DOHH2 (cell line): ENCODE results near the gene ROBO1.

ENCODE experiments used
- H3F3A ChIP-seq: fragments of 200-600 bp; sonication (generic), shearing (Covaris generic); 2 replicates; pipeline ENCODE4 v1.6.0; 2016; ENCODE audit warnings: antibody characterized with exemption, mild to moderate bottlenecking; ENCODE audit not compliant: control insufficient read depth, insufficient read depth
- H3K27ac ChIP-seq: fragments of 200-600 bp; sonication (generic); 2 replicates; pipeline ENCODE4 v1.5.1; 2014; ENCODE audit warnings: low read depth, mild to moderate bottlenecking, low read length, moderate library complexity
- H3K27me3 ChIP-seq: fragments of 200-600 bp; sonication (generic); 2 replicates; pipeline ENCODE4 v1.6.1; 2014; ENCODE audit warnings: mild to moderate bottlenecking, low read length, mixed read lengths; ENCODE audit not compliant: control insufficient read depth
- H3K36me3 ChIP-seq: fragments of 200-600 bp; sonication (generic); 2 replicates; pipeline ENCODE4 v1.6.1; 2014; ENCODE audit warnings: mild to moderate bottlenecking, low read length, moderate library complexity, mixed read lengths; ENCODE audit not compliant: control insufficient read depth
- H3K4me1 ChIP-seq: fragments of 200-600 bp; sonication (generic); 2 replicates; pipeline ENCODE4 v1.6.1; 2014; ENCODE audit warnings: mild to moderate bottlenecking, low read length, mixed read lengths; ENCODE audit not compliant: control insufficient read depth
- H3K4me2 ChIP-seq: fragments of 200-600 bp; sonication (generic); 2 replicates; pipeline ENCODE4 v1.6.0; 2014; ENCODE audit warnings: mild to moderate bottlenecking, low read length, moderate library complexity
- H3K4me3 ChIP-seq: fragments of 200-600 bp; sonication (generic); 2 replicates; pipeline ENCODE4 v1.5.1; 2014; ENCODE audit warnings: mild to moderate bottlenecking, low read length, mixed read lengths
- H3K79me2 ChIP-seq: fragments of 200-600 bp; sonication (generic); 2 replicates; pipeline ENCODE4 v1.6.1; 2014; ENCODE audit warnings: mild to moderate bottlenecking, low read length, mixed read lengths; ENCODE audit not compliant: control insufficient read depth
- H3K9me2 ChIP-seq: fragments of 200-600 bp; sonication (generic); replicated peaks from 2 replicates; pipeline ENCODE4 v1.6.1; 2014; ENCODE audit warnings: mild to moderate bottlenecking, low read length, mixed read lengths; ENCODE audit not compliant: control insufficient read depth
- H3K9me3 ChIP-seq: fragments of 200-600 bp; sonication (generic); 2 replicates; pipeline ENCODE4 v1.6.1; 2014; ENCODE audit warnings: antibody characterized with exemption, low read length, mixed read lengths; ENCODE audit not compliant: control insufficient read depth, insufficient read depth
- H4K20me1 ChIP-seq: fragments of 200-600 bp; sonication (generic); 2 replicates; pipeline ENCODE4 v1.6.0; 2014; ENCODE audit warnings: low read depth, mild to moderate bottlenecking, antibody characterized with exemption, low read length, moderate library complexity; ENCODE audit not compliant: control insufficient read depth, insufficient read depth
- EZH2phosphoT487 ChIP-seq: fragments of 200-600 bp; sonication (generic); IDR thresholded peaks from 2 replicates; pipeline ENCODE4 v1.6.1; 2017; ENCODE audit warnings: borderline replicate concordance, mild to moderate bottlenecking, antibody characterized with exemption, low read length, moderate library complexity, mixed read lengths
- TF ChIP-seq, protein P1 (sequence below): fragments of 200-600 bp; sonication (generic); IDR thresholded peaks from one replicate; pipeline ENCODE4 v1.5.1; 2014; ENCODE audit warnings: antibody characterized with exemption, mild to moderate bottlenecking, low read depth, low read length; ENCODE audit not compliant: poor library complexity, severe bottlenecking

The ROBO1 gene

DNA sequence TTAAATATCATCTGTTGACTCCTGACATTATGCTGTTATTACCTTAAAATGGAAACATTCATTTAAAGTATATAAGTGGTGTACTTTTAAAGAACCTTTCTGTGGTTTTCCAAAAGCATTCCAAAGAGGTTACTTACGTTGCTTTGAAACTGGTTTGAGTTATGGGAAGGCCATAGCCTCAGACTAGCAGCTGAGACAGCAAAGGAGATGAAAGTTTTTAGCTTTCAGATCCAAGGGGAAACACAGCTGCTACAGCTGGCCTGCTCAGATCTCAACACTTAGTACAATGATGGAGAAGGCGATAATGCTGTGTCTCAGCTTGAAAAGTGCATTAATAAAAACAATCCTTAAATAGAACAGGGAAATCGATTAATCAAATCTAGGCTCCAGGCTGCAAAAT is 921.1 kb downstream of the ROBO1 start:
- Histone ChIP-seq H4K20me1 (no peaks in the 10 kb centered on the region), H3K4me2 (no peak overlapping the region), H3K9me3 (no peaks in the 10 kb centered on the region), H3K79me2 (no peaks in the 10 kb centered on the region), H3K36me3 (no peaks in the 10 kb centered on the region), H3K27me3 (no peaks in the 10 kb centered on the region), H3K9me2 (no peaks in the 10 kb centered on the region), H3K4me1 (no peaks in the 10 kb centered on the region), H3K4me3 (no peak overlapping the region), H3F3A (no peaks in the 10 kb centered on the region), H3K27ac (no peak overlapping the region)
- no peak for TF ChIP-seq EZH2phosphoT487
- TF ChIP-seq, protein P1, sequence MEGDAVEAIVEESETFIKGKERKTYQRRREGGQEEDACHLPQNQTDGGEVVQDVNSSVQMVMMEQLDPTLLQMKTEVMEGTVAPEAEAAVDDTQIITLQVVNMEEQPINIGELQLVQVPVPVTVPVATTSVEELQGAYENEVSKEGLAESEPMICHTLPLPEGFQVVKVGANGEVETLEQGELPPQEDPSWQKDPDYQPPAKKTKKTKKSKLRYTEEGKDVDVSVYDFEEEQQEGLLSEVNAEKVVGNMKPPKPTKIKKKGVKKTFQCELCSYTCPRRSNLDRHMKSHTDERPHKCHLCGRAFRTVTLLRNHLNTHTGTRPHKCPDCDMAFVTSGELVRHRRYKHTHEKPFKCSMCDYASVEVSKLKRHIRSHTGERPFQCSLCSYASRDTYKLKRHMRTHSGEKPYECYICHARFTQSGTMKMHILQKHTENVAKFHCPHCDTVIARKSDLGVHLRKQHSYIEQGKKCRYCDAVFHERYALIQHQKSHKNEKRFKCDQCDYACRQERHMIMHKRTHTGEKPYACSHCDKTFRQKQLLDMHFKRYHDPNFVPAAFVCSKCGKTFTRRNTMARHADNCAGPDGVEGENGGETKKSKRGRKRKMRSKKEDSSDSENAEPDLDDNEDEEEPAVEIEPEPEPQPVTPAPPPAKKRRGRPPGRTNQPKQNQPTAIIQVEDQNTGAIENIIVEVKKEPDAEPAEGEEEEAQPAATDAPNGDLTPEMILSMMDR: no peak

GRCh38 chr3:78845605-78846004 is 922.2 kb downstream of the ROBO1 start:
- Histone ChIP-seq H3K27ac (no peak overlapping the region), H3K9me3 (no peaks in the 10 kb centered on the region), H3K36me3 (no peaks in the 10 kb centered on the region), H3K9me2 (no peaks in the 10 kb centered on the region), H3K79me2 (no peaks in the 10 kb centered on the region), H4K20me1 (no peaks in the 10 kb centered on the region), H3K27me3 (no peaks in the 10 kb centered on the region), H3K4me3 (no peak overlapping the region), H3F3A (no peaks in the 10 kb centered on the region), H3K4me1 (no peaks in the 10 kb centered on the region), H3K4me2 (no peak overlapping the region)
- TF ChIP-seq, protein P1: no peak
- no peak for TF ChIP-seq EZH2phosphoT487

DNA sequence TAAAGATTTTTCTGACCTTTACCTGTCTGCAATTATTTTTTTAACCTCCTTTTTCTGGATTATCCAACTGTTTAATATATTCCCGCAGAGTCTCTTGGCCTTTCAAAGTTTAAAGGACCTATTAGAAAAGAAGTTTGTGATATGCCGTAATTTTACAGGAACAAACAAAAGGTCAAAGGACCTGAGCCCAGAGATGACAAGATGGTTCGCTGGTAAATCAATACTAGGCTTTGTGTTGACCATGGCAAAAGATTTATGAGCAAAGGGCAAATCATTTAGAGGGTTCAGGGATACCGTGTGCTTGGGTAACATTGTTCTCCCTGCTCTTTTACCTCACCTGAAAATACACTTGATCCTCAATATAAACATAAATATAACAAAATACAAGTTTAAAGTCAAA is 923.5 kb downstream of the ROBO1 start:
- Histone ChIP-seq H4K20me1 (no peaks in the 10 kb centered on the region), H3F3A (no peaks in the 10 kb centered on the region), H3K9me2 (no peaks in the 10 kb centered on the region), H3K4me2 (no peak overlapping the region), H3K27ac (no peak overlapping the region), H3K27me3 (no peaks in the 10 kb centered on the region), H3K4me1 (no peaks in the 10 kb centered on the region), H3K36me3 (no peaks in the 10 kb centered on the region), H3K4me3 (no peak overlapping the region), H3K9me3 (no peaks in the 10 kb centered on the region), H3K79me2 (no peaks in the 10 kb centered on the region)
- TF ChIP-seq EZH2phosphoT487: no peak
- TF ChIP-seq, protein P1: no peak

GRCh38 chr3:78839693-78840092 is 928.1 kb downstream of the ROBO1 start:
- Histone ChIP-seq H3K4me1 (no peaks in the 10 kb centered on the region), H3K4me3 (no peak overlapping the region), H3F3A (no peaks in the 10 kb centered on the region), H3K79me2 (no peaks in the 10 kb centered on the region), H4K20me1 (no peaks in the 10 kb centered on the region), H3K9me3 (no peaks in the 10 kb centered on the region), H3K4me2 (no peak overlapping the region), H3K27me3 (no peaks in the 10 kb centered on the region), H3K9me2 (no peaks in the 10 kb centered on the region), H3K27ac (no peak overlapping the region), H3K36me3 (no peaks in the 10 kb centered on the region)
- TF ChIP-seq EZH2phosphoT487: no peak
- TF ChIP-seq, protein P1: no peak
